GM19238 (cell line): ENCODE measurements around the gene SYNGAP1.

Experiments used
- DNase-seq: peaks from one replicate; pipeline ENCODE4 v3.0.0; 2011; ENCODE audit warnings: low spot score; ENCODE audit not compliant: insufficient read length

Gene SYNGAP1

GRCh38 chr6:33438978-33439594 is 19.2 kb downstream of the SYNGAP1 start:
- DNase-seq, result no peak

GRCh38 chr6:33439956-33440648 is 20.2 kb downstream of the SYNGAP1 start:
- DNase-seq, result no peak

GRCh38 chr6:33440649-33441309 is 20.9 kb downstream of the SYNGAP1 start:
- DNase-seq, result no peak

- DNase-seq, result no peak
Measured at GRCh38 chr6:33441457-33441856, 21.6 kb downstream of the SYNGAP1 start.

GRCh38 chr6:33442283-33442682 is 22.4 kb downstream of the SYNGAP1 start:
- DNase-seq, result no peak

- no peak for DNase-seq
Measured at GRCh38 chr6:33443025-33443424, 23.2 kb downstream of the SYNGAP1 start.

- DNase-seq, result no peak
Measured at GRCh38 chr6:33443619-33444504, 24.0 kb downstream of the SYNGAP1 start.

- no peak for DNase-seq
Measured at GRCh38 chr6:33445119-33445603, 25.3 kb downstream of the SYNGAP1 start.

GRCh38 chr6:33446356-33446755 is 26.5 kb downstream of the SYNGAP1 start:
- DNase-seq, result no peak

- DNase-seq, result no peak
Measured at GRCh38 chr6:33450434-33450833, 30.6 kb downstream of the SYNGAP1 start.

GRCh38 chr6:33451606-33452005 is 31.7 kb downstream of the SYNGAP1 start:
- DNase-seq, result no peak

- no peak for DNase-seq
Measured at GRCh38 chr6:33452496-33452895, 32.6 kb downstream of the SYNGAP1 start.

GRCh38 chr6:33453393-33454008 is 33.6 kb downstream of the SYNGAP1 start:
- no peak for DNase-seq

GRCh38 chr6:33454009-33454946 is 34.4 kb downstream of the SYNGAP1 start, which contains the start of gene ZBTB9:
TSS of gene ZBTB9 (plus strand) at chr6:33454576. CDS start at chr6:33455101, 525 bp downstream.
- DNase-seq, result peak; percentile 99

GRCh38 chr6:33455051-33455450 is 35.2 kb downstream of the SYNGAP1 start:
- no peak for DNase-seq

GRCh38 chr6:33456156-33456555 is 36.3 kb downstream of the SYNGAP1 start:
- no peak for DNase-seq

GRCh38 chr6:33458676-33459075 is 38.8 kb downstream of the SYNGAP1 start:
- DNase-seq, result no peak

- no peak for DNase-seq
Measured at GRCh38 chr6:33459226-33459625, 39.4 kb downstream of the SYNGAP1 start.

- DNase-seq, result no peak
Measured at GRCh38 chr6:33466075-33466735, 46.3 kb downstream of the SYNGAP1 start.
